ENCODE measurements around the gene ZNF132.
A peak's percentile ranks its signal among the peaks of the same experiment; 100 is the strongest.
"Not testable (repeated sequence)": the region's sequence is repeated elsewhere in the genome, so short reads cannot be mapped to it uniquely, and the experiment has no call there.

ZNF132 gene

DNA sequence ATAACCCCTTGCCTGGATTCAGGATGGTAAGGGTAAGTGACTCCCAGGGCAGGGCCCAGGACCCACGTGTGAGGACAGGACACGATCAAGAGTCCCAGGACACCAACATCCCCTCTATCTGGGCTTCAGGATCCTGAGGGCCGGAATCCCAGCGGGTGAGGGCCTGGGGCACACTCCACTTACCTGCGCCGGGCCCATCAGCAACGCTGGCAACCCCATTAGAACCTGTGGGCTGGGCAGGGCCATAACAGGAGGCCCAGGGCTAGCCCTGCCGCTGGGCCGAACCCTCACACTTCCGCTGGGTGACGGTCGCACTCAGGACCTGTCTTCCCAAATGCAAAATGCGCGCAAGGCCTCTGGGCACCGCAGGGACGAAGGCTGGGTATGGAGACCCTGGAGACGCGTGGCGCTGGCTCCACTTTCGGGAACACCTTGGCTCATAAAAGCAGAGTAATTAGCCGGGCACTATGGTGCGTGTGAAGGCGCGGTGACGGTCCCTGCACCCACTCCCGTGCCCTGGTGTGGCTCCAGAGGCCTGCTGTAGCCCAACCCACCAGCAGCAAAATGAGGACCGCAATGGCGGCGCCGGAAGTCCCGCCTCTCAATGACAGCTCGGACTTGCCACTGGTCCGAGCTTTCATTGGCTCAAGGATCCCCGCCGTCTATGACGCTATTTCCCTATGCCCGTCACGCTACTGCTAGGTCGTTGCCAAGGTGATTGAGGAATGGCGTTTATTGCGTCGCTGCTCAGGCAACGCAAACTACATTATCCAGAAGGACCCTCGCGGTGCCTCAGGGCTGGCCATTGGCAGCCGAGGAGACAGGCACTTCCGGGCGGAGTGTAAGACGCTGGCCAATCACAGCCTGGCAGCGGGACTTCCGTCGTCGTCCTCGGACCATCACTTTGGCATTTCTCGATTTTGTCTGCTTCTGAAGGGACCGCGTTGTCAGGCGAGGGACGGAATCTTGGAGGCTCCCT lies at the start of gene ZNF132:
ZNF132 (minus strand) TSS at position 578 of the 979 bp plus-strand sequence; CDS start at position 246, 332 bp downstream.
- peak; percentile 93 to 95 for DNase-seq (ENCODE audit: low read depth in 2 of 2)

DNA sequence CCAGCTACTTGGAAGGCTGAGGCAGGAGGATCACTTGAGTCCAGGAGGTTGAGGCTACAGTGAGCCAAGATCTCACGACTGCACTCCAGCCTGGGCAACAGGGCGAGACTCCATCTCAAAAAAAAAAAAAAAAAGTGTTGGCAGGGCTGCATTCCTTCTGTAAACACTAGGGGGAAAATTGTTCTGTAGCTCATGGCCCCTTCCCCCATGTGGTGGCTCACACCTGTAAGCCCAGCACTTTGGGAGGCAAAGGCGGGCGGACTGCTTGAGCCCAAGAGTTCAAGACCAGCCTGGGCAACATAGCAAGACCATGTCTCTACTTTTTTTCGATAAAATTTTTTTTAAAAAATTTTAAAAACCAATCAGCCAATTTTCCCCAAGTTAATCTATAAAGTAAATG lies 44.4 kb upstream of the ZNF132 start:
- DNase-seq (ENCODE audit: low read depth in 2 of 2), result not testable (repeated sequence)

DNA sequence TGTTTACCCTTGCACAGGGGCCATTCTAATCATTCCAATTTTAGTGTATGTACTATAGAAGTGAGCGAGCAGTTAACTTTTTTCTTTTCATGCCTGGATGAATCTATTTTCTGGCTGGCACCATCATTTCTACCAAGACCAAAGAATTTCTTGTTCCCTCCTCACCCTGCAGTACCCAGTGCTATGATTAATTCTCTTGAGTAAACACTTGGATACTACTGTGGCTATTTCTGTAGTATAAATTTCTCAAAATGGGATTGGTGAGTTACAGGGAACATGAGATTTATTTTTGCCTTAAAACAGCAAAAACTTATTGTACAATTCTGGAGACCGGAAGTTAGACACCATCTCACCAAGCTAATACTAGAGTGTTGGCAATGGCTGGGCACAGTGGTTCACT lies 43.8 kb upstream of the ZNF132 start:
- DNase-seq (ENCODE audit: low read depth in 2 of 2), result no peak

DNA sequence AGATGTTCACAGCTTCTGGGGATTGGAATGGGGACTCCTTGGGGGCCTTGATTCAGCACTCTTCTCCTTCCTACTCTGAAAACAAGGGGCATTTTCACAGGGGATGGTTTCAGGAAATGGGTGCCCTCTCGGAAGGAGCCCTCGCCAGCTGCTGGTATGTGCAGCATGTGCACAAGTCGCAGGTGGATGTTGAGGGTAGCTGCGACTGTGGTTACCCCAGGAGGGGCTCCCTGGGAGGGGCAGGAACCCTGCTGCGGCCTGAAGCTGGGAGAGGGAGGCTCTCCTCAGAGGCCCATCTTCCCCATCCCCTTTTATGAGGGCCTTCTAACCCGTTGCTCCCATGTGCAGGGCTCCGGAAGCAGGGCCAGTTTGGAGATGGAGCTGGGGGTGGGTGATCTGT lies 42.4 kb upstream of the ZNF132 start:
- no peak for DNase-seq (ENCODE audit: low read depth in 2 of 2)

DNA sequence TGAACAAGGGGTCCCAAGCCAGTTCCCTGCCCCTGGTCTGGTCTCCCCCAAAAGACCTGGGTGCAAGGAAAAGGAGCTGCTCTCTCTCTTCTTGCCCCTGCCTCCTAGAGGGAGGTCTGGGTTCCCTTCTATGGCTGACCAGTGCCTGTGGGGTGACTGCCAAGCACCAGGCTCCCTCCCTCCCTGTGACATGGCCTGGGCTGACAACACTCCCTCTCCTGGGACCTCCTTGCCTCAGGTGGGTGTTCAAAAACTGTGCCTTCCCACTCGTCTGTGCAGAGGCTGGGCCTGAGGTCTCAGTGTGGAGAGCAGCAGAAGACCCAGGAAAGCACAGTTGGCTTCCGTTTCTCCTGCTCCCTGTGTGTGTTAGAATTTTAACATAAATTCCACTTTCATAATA lies 40.9 kb upstream of the ZNF132 start:
- DNase-seq (ENCODE audit: low read depth in 2 of 2), result no peak

DNA sequence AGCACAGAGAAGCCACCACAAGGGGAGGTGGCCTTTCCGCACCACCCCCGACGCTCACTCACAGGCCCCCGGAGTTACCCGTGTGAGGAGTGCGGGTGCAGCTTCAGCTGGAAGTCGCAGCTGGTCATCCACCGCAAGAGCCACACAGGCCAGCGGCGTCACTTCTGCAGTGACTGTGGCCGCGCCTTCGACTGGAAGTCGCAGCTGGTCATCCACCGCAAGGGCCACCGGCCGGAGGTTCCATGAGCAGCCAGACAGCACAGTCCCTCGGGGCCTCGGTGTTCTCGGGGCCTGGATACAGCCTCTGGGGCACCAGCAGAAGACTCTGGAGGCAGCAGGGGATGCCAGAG lies 40.5 kb upstream of the ZNF132 start:
- no peak for DNase-seq (ENCODE audit: low read depth in 2 of 2)

DNA sequence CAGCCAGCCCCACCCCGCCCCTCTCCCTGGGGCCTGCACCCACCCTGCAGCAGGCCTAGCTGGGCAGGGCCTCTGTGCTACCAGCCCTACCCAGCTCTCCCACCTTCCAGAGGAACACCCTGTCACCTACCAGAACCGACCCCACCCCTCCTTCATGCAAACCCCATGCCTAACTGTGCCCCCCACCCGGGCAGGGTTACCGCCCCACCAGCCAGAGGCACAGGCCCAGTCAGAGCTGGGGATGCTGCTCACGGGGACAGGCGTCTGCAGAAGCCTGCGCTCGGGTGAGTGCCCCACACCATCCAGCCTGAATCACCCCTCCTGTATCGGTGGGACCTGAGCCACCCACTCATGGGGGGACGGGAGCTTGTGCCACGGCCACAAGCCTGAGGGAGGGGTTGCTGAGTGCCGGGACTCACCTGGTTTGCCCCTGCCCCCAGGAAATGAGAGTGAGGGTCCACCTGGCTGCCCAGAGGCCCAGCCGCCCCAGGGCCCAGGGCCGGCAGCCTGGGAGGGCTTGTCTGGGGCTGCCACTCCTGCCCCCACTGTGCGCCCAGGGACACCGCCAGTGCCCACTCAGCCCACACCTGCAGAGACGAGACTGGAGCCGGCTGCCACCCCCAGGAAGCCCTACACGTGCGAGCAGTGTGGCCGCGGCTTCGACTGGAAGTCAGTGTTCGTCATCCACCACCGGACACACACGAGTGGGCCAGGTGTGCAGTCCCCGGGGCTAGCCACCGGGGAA lies 40.0 kb upstream of the ZNF132 start:
- no peak for DNase-seq (ENCODE audit: low read depth in 2 of 2)

DNA sequence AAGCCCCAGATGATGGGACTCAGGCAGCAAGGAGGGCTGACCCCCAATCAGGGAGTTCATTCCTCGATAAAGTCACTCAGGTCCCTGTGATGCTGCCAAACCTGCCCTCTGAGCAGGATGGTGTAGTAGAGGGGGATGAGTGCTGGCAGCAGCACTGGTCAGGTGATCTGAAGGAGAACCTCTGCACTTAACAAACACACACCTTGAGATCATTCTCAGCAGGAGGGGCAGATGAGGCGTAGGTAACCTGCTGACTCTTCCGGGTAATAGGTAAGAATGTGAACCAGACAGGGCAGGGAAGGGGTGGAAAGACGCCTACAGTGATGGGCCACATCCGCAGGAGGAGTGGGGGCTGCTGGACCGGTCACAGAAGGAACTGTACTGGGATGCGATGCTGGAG lies 39.4 kb upstream of the ZNF132 start:
- no peak for DNase-seq (ENCODE audit: low read depth in 2 of 2)

DNA sequence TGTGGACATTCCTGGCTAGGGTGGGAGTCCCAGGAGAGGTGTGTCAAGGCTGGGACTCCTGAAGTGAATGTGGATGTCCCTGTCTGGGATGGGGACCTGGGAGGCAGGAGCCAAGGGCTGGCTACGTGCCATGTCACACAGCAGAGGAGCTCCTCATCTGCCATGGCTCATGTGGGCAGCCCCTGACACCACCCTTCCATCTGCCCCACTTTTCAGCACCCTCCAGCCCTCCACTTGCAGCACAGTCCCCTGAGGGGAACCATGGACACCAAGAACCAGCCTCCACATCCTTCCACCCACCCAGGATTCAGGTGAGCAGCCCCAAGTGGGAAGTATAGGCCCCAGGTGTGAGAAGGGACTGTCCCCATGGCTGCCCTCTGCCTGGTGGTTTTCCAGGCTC lies 37.9 kb upstream of the ZNF132 start:
- DNase-seq (ENCODE audit: low read depth in 2 of 2), result no peak

DNA sequence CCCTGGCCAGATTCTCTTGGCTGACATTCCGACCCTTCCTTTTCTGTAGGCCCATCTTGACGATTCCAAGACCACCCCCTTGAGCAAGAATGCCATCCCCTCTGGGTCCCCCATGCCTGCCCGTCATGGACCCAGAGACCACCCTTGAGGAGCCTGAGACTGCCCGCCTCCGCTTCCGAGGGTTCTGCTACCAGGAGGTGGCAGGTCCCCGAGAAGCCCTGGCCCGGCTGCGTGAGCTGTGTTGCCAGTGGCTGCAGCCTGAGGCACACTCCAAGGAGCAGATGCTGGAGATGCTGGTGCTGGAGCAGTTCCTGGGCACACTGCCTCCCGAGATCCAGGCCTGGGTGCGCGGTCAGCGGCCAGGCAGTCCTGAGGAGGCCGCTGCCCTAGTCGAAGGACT lies 37.2 kb upstream of the ZNF132 start:
- DNase-seq (ENCODE audit: low read depth in 2 of 2), result no peak

DNA sequence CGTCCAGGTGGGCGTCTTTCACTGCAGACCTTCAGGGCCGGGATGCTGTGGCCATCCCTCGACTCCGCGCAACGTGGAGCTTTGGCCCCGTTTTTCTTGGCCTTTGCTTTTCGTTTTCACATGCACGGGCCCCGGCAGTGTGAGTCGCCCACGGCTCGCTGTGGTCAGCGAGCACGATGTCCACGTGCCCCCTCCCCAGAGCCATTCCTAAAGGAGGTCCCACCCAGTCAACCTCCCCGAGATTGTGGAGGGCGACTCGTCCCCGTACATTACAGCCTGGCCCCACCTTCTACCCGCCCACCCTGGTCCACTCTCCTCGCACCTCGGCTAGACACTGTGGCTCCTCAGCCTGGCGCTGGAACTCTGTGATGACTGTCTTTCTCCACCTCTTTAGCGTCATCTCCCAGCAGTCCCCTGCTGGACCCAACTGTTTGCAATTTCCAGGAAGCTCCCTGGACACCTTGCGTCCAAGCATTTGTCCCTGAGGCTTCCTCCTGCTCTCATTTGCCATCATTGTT lies 36.6 kb upstream of the ZNF132 start:
- DNase-seq (ENCODE audit: low read depth in 2 of 2), result no peak

DNA sequence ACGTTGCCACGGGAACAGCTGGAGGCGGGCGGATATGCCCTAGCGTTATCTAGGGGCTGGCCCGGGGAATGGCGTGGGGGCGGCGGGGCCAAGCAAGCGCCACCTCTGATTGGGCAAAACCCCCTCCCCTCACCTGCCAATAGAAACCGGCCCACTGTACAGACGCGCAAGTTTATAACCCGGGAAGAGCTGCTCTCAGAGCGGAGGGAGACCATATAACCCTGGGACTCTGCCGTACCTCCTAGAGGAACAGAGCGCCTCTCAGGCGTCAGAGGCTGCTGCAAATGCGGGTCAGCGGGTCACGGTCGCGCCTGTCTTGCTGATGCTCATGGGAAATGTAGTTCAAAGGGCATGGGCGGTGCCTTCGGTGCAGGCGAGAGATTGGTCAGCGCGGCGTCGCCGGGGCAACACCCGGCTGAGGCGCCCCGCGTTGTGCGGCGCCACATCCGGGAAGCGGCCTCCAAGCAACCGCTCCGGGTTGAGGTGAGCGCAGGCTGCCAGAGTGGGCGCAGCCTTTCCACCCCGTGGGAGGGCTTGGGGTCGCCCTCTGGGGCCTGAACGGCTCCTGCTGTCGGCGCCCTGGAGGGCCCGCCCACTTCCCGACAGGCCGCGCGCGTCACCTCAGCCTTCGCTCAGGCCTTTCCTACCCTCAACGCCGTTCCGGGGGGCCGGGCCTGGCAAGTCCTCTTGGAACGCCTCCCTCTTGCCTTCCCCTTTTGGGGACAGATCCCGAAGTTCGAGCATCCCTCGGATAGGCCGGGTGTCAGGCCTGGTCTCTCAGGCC lies 36.0 kb upstream of the ZNF132 start, which contains the start of gene ZNF446:
ZNF446 (plus strand) TSS at position 639 of the 784 bp plus-strand sequence. CDS start 867 bp downstream, outside the sequence.
- DNase-seq (ENCODE audit: low read depth in 2 of 2), result peak; percentile 94 to 96

DNA sequence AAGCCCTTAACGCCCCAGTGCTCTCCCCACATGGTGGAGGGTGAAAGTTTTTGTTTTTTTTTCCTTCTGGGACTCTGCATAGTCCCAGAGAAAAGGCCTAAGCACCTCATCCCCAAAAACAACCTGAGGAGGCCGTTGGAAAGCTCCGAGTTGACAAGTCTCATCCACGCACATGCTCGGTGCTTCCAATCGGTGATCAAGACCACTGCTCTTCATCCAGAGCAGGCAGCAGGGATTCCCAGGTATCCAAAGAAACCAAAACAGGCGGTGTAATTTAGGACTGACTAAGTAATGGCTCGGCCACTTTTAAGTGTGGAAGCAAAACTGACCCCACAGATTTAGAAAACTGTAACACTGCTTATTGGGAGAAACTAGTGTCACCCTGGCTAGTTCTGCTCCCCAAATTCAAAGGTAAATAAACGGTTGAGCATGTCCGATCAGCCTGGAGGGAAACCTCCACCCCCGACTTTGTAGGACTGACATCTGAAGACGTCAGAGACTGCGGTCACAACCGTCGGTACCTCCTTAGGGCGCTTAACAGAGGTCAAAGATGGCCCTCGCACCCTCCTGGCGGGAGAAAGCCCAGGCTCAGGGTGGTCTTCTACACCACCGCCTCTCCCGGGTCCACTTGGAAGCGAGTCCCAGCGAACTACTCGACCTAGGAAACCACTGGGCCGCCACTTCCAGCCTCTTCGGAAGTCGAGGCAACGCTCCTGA lies 35.2 kb upstream of the ZNF132 start:
- no peak for DNase-seq (ENCODE audit: low read depth in 2 of 2)

DNA sequence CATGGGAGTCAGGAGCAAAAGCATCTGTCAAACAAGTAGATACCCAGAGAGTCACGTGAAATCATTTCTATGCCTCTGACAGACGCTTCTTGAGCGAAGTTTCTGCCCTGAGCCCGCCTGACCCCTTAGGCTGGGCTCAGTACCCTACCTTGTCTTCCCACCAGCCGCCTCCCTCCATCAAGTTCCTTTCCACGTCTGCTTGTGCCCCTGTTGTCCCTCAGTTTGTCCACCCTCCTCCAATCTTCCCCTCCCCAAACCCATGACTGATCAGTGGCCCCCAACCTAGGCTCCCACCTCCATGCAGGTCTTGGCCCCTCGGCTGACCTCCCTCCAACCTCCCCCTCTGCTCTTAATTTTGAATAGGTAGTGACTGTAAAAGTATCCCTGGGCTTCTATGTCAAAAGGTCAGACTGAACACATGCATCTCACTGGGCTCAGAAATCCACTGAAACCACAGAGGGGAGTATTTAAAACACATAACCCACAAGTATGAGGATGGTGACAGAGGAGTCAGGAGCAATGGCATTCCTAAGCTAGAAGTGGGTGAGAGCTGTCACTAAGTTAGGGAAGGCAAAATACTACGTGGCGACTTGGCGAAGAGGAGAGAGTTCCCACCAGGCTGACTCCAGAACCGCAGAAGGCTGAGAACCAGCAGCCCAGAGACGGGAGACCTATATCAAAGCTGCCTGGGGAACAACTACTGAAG lies 34.5 kb upstream of the ZNF132 start:
- no peak for DNase-seq (ENCODE audit: low read depth in 2 of 2)

DNA sequence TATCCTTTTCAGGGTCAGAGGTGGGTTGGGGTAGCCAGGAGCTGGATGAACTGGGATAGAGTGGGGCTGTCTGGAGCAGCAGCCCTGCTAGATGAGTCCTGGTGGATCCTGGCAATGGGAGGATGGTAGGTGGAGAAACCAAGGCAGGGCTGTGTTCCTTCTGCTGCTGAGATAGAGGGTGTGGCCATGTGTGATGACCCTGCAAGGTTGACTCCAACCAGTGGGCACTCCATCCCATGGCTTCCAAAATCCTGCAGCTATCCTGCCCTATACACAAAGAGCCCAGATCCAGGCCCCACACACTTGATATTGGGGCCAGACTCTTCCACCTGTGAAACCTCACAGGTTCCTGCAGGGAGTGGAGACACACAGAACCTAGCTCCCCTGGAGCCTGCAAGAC lies 33.8 kb upstream of the ZNF132 start:
- no peak for DNase-seq (ENCODE audit: low read depth in 2 of 2)

DNA sequence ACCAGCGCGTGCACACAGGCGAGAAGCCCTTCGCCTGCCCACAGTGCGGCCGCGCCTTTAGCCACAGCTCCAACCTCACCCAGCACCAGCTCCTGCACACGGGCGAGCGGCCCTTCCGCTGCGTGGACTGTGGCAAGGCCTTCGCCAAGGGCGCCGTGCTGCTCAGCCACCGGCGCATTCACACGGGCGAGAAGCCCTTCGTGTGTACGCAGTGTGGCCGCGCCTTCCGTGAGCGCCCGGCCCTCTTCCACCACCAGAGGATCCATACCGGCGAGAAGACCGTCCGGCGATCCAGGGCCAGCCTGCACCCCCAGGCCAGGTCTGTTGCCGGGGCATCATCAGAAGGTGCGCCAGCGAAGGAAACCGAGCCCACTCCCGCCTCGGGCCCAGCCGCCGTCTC lies 31.8 kb upstream of the ZNF132 start:
- DNase-seq (ENCODE audit: low read depth in 2 of 2), result no peak

DNA sequence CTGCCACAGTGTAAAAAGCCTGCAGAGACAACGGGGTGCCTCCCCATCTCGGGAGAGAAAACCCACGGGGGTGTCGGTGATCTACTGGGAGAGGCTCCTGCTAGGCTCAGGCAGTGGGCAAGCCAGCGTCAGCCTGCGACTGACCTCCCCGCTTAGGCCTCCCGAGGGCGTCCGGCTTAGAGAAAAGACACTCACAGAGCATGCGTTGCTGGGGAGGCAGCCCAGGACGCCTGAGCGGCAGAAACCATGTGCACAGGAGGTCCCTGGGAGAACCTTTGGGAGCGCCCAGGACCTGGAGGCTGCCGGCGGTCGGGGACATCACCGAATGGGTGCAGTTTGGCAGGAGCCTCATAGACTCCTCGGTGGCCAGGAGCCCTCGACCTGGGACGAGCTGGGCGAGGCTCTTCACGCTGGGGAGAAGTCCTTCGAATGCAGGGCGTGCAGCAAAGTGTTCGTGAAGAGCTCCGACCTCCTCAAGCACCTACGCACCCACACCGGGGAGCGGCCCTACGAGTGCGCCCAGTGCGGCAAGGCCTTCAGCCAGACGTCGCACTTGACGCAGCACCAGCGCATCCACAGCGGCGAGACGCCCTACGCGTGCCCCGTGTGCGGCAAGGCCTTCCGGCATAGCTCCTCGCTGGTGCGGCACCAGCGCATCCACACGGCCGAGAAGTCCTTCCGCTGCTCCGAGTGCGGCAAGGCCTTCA lies 31.0 kb upstream of the ZNF132 start:
- DNase-seq (ENCODE audit: low read depth in 2 of 2), result not testable (repeated sequence)

DNA sequence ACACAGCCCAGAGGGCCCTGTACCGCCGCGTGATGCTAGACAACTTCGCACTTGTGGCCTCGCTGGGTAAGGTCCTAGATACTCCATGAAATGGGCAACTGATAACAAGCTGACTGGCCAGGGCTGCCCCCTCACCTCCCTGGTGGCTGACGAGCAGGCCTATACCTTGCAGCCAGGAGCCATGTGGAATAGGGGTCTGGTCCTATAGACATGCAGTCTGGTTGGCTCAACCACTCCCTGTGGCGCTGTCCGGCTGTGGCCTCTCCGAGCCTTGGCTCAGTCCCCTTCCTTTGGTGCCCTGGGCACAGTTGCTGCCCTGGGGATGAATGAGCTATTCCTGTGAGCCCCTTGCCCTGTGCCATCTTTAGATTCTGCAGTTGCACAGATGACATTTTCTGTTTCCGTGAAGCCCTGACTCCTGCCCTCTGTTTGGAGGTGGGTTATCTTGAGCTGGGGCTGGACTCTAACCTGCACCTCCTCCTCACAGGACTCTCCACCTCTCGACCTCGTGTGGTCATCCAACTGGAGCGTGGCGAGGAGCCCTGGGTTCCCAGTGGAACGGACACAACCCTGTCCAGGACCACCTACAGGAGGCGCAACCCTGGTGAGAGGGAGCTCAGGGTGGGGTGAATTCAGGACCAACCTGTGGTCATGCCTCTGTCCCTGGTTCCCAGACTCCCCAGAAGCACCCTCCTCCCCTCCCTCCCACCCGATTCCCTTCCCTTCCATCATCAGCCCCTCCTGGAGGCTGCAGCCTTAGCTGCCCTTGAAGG lies 29.5 kb upstream of the ZNF132 start:
- DNase-seq (ENCODE audit: low read depth in 2 of 2), result no peak

DNA sequence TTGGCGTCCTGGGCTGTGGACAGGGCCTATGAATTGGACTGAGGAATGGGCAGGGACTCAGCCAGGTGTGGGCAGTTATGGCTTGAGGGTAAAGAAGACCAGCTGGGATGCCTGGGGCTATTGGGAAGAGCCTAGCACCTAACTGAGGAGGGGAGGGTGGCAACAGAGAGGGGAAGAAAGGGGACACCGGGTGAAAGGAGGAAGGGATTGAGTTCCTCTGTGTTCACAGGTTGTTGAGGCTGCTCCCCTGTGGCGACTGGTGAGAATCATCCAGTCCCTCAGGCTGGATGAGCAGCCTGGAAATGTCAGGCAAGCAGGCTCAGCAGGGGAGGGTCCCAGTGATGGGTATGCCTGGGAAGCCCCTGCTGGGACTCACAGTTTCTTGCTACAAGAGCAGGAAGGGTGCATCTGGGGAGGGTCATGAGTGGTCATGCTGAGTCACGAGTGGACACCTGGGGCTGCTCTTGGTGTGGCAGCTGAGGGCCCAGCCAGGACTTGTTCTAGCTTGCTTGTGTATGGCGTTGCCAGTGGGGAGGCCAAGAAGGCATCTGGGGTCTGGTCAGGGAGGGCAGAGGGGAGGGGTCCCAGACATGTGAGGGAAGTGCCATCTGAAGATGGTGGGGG lies 28.4 kb upstream of the ZNF132 start:
- no peak for DNase-seq (ENCODE audit: low read depth in 2 of 2)

Data from stimulated activated CD8-positive, alpha-beta memory T cell treated with anti-CD3 and anti-CD28 coated beads, Interleukin-7, amount 100 ng/mL, for 4 hours (primary cell).